GM18499 (cell line): ENCODE results near the gene PPM1F.

Source experiments
- ATAC-seq: cut with Tn5 transposase; IDR thresholded peaks from one replicate; pipeline ENCODE4 v1.9.1; 2021; ENCODE audit warnings: moderate number of reproducible peaks; ENCODE audit not compliant: insufficient read depth, unreplicated experiment

The PPM1F gene, protein sequence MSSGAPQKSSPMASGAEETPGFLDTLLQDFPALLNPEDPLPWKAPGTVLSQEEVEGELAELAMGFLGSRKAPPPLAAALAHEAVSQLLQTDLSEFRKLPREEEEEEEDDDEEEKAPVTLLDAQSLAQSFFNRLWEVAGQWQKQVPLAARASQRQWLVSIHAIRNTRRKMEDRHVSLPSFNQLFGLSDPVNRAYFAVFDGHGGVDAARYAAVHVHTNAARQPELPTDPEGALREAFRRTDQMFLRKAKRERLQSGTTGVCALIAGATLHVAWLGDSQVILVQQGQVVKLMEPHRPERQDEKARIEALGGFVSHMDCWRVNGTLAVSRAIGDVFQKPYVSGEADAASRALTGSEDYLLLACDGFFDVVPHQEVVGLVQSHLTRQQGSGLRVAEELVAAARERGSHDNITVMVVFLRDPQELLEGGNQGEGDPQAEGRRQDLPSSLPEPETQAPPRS

GRCh38 chr22:21952586-21953571 lies at the start of gene PPM1F:
PPM1F (minus strand) TSS chr22:21952848; CDS start chr22:21946048, 6,800 bp downstream.
- ATAC-seq: no peak

DNA sequence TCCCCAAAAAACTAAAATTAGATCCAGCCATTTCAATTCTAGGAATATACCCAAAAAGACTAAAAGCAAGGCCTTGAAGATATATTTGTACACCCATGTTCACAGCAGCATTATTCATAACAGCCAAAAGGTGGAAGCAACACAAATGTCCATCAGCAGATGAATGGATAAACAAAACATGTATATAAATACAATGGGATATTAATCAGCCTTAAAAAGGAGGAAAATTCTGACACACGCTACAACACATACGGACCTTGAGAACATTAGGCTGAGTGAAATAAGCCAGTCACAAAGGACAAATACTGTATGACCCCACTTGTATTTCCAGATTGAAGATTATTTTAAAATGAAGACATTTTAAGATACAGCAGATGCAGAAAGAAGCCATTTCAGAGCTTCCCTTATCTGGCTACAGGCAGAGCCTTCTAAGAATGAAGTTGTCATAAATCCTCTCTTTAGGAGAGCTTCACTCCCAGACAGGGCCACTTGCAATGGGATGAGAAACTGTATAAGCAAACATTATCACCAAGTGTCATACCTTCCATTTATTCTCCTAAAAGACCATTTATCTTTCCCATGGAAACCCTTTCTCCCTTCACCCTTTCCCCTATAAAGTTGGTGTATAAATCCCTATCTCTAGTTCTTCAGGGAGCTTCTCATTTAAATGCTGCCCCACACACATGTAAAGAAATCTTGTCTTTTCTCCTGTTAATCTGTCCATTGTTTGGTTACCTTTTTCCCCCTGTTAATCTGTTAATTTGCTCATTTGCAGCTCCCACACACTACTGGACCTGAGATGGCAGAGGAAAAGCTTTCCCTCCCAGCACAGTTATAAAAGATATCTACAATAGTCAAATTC lies 49.2 kb upstream of the PPM1F start:
- ATAC-seq: no peak

DNA sequence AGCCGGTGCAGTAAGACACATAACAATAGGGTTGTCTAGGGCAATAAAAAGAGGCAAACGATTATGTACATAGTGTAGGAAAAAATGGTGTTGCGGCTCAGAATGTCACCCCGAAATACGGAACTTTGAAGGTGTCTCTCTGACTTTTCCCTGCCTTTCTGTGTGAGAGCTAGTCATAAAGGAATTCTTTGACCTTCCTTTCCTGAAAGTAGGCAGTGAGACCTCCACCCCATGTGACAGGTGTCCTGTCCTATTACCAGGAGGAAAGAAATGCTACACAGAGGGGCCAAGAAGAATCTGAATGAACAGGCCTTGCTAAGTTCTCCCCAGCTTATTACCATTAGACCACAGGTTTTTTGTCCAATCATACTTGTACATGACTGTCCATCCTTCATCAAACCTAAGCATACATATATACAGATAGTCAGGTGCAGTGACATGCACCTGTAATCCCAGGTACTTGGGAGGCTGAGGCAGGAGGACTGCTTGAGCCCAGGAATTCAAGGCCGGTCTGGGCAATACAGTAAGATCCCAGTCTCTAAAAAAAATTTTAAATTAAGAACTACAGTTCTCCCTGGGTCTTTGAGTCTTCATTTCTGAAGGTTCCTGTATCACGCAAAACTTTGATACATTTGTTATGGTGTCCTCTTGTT lies 46.1 kb upstream of the PPM1F start:
- no peak for ATAC-seq

- ATAC-seq: no peak
Observed at GRCh38 chr22:21996175-21996720, 43.6 kb upstream of the PPM1F start.

GRCh38 chr22:21995660-21996059 lies 43.0 kb upstream of the PPM1F start:
- no peak for ATAC-seq

DNA sequence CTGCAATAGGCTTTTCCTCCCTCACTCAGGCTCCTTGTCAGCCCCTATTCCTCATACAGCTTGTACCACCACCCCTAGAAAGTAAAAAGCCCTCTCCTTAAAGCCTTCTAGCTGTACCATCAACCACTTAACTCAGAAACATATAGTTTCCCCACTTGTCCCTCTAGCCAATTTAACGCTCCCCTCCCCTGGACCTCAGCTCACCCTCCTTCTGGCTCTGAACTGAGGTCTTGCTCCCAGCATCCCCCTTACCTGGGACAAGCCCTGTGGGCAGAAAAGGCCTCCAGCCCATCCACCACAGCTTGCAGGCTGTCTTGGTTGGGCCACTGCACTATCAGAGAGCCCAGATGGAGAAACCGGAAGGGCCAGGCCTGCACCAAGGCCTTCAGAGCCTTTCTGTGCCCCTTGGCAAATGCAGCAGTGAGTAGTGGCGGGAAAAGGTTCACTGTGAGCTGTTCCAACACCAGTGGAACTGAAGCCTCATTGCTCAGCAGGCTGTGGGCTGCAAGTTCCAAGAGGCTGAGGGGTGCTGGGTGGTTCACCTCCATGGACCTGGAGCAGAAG lies 42.3 kb upstream of the PPM1F start:
- ATAC-seq: no peak

- ATAC-seq: no peak
Observed at GRCh38 chr22:21992593-21993237, 40.1 kb upstream of the PPM1F start.

DNA sequence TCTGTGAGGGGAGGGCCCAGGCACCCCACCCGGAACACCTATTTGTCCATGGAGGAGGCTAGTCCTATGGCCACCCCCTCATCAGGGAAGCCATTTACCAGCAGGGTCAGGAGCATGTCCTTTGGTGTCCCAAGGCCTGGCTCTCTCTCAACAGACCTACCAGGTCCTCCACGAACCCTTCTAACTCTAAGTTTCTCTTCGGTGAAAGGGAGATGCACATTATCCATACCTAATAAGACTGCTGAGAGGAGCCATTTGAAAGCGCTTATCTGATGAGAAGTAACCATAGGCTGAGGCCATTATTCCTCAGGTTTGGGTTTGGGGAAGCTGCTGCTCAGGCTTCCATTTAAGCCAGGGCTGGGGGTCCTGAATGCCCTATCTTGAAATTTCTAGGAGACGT lies 39.1 kb upstream of the PPM1F start:
- no peak for ATAC-seq

DNA sequence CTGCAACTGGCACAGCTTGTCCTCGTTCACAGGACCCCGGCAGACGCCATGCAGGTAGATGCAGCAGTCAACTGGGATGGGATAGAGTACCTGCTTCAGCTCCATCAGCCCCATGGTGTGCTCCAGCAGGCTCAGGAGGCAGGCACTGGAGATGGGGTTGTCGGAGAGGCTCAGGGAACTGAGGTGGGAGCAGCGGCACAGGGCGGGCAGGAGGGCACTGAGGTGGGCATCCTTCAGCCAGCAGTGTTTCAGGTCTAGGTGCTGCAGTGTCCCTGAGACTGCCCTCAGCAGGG lies 38.6 kb upstream of the PPM1F start:
- no peak for ATAC-seq

- no peak for ATAC-seq
Observed at GRCh38 chr22:21990445-21991303, 38.0 kb upstream of the PPM1F start.

DNA sequence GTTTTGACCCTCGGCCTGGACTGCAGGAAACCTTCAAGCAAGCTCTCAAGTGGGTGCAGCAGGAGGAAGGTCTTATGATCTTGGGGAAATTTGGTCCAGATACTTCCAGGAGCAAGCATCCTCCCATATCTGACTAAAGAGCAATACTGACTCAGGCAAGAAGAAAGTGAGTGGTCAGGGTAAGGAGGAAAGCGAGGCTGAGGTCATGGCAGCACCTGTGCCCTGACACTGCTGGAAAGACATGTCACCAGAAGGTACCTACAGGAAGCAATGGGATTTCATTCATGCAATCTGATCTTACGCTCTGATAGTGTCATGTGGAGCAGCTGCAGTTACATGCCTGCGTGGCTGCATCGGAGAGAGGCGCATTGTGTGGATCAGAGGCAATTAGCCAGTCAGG lies 36.4 kb upstream of the PPM1F start:
- ATAC-seq: no peak

DNA sequence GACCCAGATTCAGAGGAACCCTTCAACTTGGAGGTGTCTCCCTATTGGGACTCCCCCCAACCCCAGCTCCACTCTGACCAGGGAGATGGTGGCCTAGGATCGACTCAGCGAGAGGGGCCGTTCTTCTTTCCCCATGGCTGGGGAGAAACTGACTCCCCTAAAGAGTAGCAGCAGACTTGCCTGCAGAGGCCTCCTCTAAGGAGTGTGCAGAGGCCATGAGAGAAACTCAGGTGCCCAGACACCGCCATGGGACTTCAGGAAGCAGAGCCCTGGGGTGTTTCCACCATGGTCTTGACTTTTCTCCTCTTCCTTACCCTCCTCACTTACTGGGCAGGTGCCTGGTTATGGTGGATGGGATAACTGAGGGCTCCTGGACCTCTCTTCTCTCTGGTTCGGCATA lies 32.6 kb upstream of the PPM1F start:
- no peak for ATAC-seq

DNA sequence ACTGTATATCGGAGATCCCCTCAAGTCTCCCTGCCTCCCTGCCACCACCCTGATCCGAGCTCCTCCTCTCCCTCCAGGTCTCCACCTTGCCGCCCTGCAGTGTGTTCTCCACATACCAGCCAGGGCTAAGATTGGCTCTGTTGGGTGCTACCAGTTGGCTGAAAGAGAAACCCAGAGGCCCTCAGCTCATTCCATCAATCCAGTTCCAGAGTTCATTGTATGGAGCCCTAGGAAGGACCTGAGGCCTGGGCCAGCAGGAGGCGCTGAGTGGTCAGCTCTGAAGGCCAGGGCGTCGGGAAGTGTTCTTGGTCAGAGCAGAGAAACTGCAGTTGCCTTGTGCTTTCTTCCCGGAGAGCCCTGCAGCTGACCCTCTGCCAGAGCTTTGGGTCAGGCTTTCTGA lies 32.1 kb upstream of the PPM1F start:
- no peak for ATAC-seq

DNA sequence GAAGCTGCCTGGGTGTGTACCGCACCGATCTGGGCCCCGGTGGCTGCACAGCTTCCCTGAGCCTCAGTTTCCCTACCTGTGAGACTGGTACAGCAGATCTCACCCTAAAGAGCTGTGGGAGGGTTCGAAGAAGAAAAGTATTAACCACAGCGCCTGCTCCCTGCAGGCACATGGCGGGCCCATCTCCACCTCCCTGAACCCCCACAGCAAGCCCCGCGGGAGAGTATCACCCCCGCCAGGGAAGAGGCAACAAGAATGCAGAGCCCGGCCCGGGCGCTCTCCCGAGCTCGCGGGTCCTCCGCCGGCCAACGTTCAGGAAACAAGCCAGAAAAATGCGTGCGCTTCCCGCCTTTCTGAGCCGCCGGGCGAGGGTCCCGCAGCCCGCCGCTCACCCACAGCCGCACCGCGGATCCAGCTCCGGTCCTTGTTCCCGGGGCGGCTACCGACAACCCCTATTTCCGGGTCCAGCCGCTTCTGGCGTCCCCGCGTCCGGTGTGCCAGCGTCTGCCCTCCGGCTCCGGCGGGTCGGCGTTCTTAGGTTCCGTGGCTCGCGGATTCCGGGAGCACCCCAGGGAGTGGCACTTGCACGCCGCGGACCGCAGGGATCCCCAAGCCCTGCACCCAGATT lies 29.8 kb upstream of the PPM1F start, which contains the start of gene TOP3B:
Gene TOP3B, minus strand, starts transcription at position 450 of the 628 bp plus-strand sequence. CDS start 7,078 bp downstream, outside the sequence.
- ATAC-seq: no peak

DNA sequence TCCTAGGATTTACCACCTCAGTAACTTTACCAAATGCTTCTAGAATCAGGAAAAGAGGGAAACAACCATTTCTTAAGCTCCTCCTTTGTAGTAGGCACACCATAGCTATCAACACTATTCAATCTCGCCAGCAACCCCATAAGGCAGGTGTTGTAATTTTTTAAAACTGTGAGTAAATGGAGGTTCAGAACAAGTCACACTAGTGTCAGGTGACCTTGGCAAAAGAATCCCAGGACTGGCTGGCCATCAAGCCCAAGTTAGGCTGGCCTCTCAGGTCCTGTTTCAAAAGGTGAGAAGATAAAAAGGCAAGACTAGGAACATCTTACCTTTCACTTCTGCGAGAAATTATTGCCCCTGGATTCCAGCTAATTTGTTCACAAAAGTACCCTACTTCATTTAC lies 29.2 kb upstream of the PPM1F start:
- ATAC-seq: no peak

DNA sequence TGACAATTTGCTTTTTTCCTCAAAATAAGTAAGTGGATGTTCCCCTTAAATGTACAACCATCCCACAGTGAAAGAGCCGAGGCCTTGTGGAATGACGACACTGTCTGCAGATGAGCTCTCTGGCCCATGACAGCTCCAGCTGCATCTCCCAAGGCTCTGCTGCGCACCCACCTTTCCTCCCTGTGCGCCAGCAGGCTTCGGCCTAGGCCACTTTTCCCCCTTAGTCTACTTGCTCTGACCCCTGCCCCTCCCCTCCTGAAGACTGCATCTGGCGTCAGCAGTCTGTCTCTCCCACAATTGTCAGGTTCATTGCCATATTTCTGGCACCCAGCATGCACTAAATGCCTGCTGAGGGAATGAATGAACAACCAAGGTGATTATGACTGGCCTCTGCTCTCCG lies 27.9 kb upstream of the PPM1F start:
- ATAC-seq: no peak
